ENCODE results near the gene IL16. TPM values are rescaled to one million over a fixed set of nuclear protein-coding genes. Genes with fewer than 3 reads are reported as not detected.

IL16 gene
- total and polyA plus RNA-seq, 2 experiments from 2014 or later, result not detected

GRCh38 chr15:81303244-81304225 lies 106.9 kb downstream of the IL16 start:
- Histone ChIP-seq H3K4me1 (ENCODE audit: low read depth) (no peaks in the 10 kb centered on the region), H3K36me3 (no peaks in the 10 kb centered on the region), H3K4me3 (no peak overlapping the region), H3K9me3 (ENCODE audit: low read depth) (no peaks in the 10 kb centered on the region), H3K27me3 (no peaks in the 10 kb centered on the region), H3K27ac (no peak overlapping the region)
- peak in 1 of 2 donors; percentile 32 for DNase-seq (ENCODE audit: low read depth in 1 of 2, low spot score in 1 of 2)
- TF ChIP-seq CTCF (IDR thresholded peaks at IDR 0.05; ENCODE audit: low read depth, low read length), result no peak

GRCh38 chr15:81304226-81304625 lies 107.5 kb downstream of the IL16 start:
- TF ChIP-seq CTCF (IDR thresholded peaks at IDR 0.05; ENCODE audit: low read depth, low read length), result no peak
- Histone ChIP-seq H3K27me3 (no peaks in the 10 kb centered on the region), H3K4me3 (no peak overlapping the region), H3K9me3 (ENCODE audit: low read depth) (no peaks in the 10 kb centered on the region), H3K4me1 (ENCODE audit: low read depth) (no peaks in the 10 kb centered on the region), H3K27ac (no peak overlapping the region), H3K36me3 (no peaks in the 10 kb centered on the region)
- DNase-seq (ENCODE audit: low read depth in 1 of 2, low spot score in 1 of 2), result peak in 1 of 2 donors; percentile 76

- Histone ChIP-seq H3K36me3 (no peaks in the 10 kb centered on the region), H3K4me1 (ENCODE audit: low read depth) (no peaks in the 10 kb centered on the region), H3K27me3 (no peaks in the 10 kb centered on the region), H3K4me3 (no peak overlapping the region), H3K9me3 (ENCODE audit: low read depth) (no peaks in the 10 kb centered on the region), H3K27ac (no peak overlapping the region)
- DNase-seq (ENCODE audit: low read depth in 1 of 2, low spot score in 1 of 2), result no peak
- TF ChIP-seq CTCF (IDR thresholded peaks at IDR 0.05; ENCODE audit: low read depth, low read length), result no peak
Measured at GRCh38 chr15:81308260-81308659, 111.6 kb downstream of the IL16 start.

GRCh38 chr15:81309647-81310450 lies 113.2 kb downstream of the IL16 start:
- DNase-seq (ENCODE audit: low read depth in 1 of 2, low spot score in 1 of 2), result no peak
- no peak overlapping the region for H3K27ac ChIP-seq
- TF ChIP-seq CTCF (IDR thresholded peaks at IDR 0.05; ENCODE audit: low read depth, low read length), result no peak
- no peaks in the 10 kb centered on the region for H3K27me3 ChIP-seq
- no peaks in the 10 kb centered on the region for H3K36me3 ChIP-seq
- no peak overlapping the region for H3K4me3 ChIP-seq
- H3K4me1 ChIP-seq (ENCODE audit: low read depth), result no peaks in the 10 kb centered on the region
- no peaks in the 10 kb centered on the region for H3K9me3 ChIP-seq (ENCODE audit: low read depth)

- Histone ChIP-seq H3K4me3 (no peak overlapping the region), H3K9me3 (ENCODE audit: low read depth) (no peaks in the 10 kb centered on the region), H3K27ac (no peak overlapping the region), H3K36me3 (no peaks in the 10 kb centered on the region), H3K27me3 (no peaks in the 10 kb centered on the region), H3K4me1 (ENCODE audit: low read depth) (no peaks in the 10 kb centered on the region)
- no peak for DNase-seq (ENCODE audit: low read depth in 1 of 2, low spot score in 1 of 2)
- TF ChIP-seq CTCF (IDR thresholded peaks at IDR 0.05; ENCODE audit: low read depth, low read length), result no peak
Measured at GRCh38 chr15:81310480-81310879, 113.8 kb downstream of the IL16 start.

All from cardiac muscle cell (in vitro differentiated cells and primary cell).